OCI-LY7 (cell line): ENCODE data around the gene FANCE. TPM values are rescaled to one million over a fixed set of nuclear protein-coding genes. Genes with fewer than 3 reads are reported as not detected.
"Not testable (repeated sequence)": the region's sequence is repeated elsewhere in the genome, so short reads cannot be mapped to it uniquely, and the experiment has no call there.

Source experiments
- BruUV-seq: library from RNA; stranded (reverse); fragments of 400-500 nt; replicated peaks from 2 replicates; lab custom pipeline; 2021; lab: Mats Ljungman, UMichigan
- CTCF ChIA-PET: fragments of 300-600 bp; sonication (Branson Sonifier 250); formaldehyde crosslinking; loops from one replicate; lab custom pipeline; 2022; ENCODE audit warnings: antibody characterized with exemption; ENCODE audit not compliant: unreplicated experiment; lab: Charles Lee
- POLR2A ChIA-PET: fragments of 300-600 bp; sonication (Branson Sonifier 250); formaldehyde crosslinking; loops from one replicate; lab custom pipeline; 2022; ENCODE audit warnings: antibody characterized with exemption; lab: Charles Lee
- DNase-seq: peaks from one replicate; pipeline ENCODE4 v3.0.0-alpha.2; 2015; ENCODE audit warnings: low spot score
- H2AFZ ChIP-seq: fragments of 200-600 bp; sonication (generic), shearing (Covaris generic); 2 replicates; pipeline ENCODE4 v1.6.1; 2014; ENCODE audit warnings: mild to moderate bottlenecking, antibody characterized with exemption, low read length, moderate library complexity
- H3K27ac ChIP-seq: fragments of 200-600 bp; sonication (generic); 2 replicates; pipeline ENCODE4 v1.5.1; 2014; ENCODE audit warnings: mixed run types, low read depth, mild to moderate bottlenecking, moderate library complexity, low read length, inconsistent platforms; ENCODE audit not compliant: poor library complexity, severe bottlenecking
- H3K36me3 ChIP-seq: fragments of 200-600 bp; sonication (generic); 2 replicates; pipeline ENCODE4 v1.6.1; 2014; ENCODE audit warnings: mild to moderate bottlenecking, antibody characterized with exemption, low read length, moderate library complexity, mixed read lengths; ENCODE audit not compliant: insufficient read depth
- H3K4me1 ChIP-seq: fragments of 200-600 bp; sonication (generic); 2 replicates; pipeline ENCODE4 v1.5.1; 2014; ENCODE audit warnings: mild to moderate bottlenecking, low read length; ENCODE audit not compliant: insufficient read depth, poor library complexity, severe bottlenecking
- H3K4me2 ChIP-seq: fragments of 200-600 bp; sonication (generic); 2 replicates; pipeline ENCODE4 v1.6.1; 2014; ENCODE audit warnings: mild to moderate bottlenecking, low read length
- H3K4me3 ChIP-seq: fragments of 200-600 bp; sonication (generic); 2 replicates; pipeline ENCODE4 v1.5.1; 2014; ENCODE audit warnings: mild to moderate bottlenecking, low read depth, low read length; ENCODE audit not compliant: poor library complexity, severe bottlenecking
- H3K79me2 ChIP-seq: fragments of 200-600 bp; sonication (generic); 2 replicates; pipeline ENCODE4 v1.6.1; 2016; ENCODE audit warnings: low read depth, mild to moderate bottlenecking, low read length, moderate library complexity, mixed read lengths; ENCODE audit not compliant: insufficient read depth
- H3K9me2 ChIP-seq: fragments of 200-600 bp; sonication (generic); 2 replicates; pipeline ENCODE4 v1.6.1; 2016; ENCODE audit warnings: mild to moderate bottlenecking, low read length, mixed read lengths; ENCODE audit not compliant: insufficient read depth
- H3K9me3 ChIP-seq: fragments of 200-600 bp; sonication (generic); 2 replicates; pipeline ENCODE4 v1.6.1; 2014; ENCODE audit warnings: mild to moderate bottlenecking, mixed run types, low read length, mixed read lengths
- H4K20me1 ChIP-seq: fragments of 200-600 bp; sonication (generic); 2 replicates; pipeline ENCODE4 v1.6.1; 2014; ENCODE audit warnings: mild to moderate bottlenecking, antibody characterized with exemption, low read length, moderate library complexity, mixed read lengths; ENCODE audit not compliant: insufficient read depth
- CTCF ChIP-seq: fragments of 200-600 bp; sonication (generic); conservative IDR thresholded peaks from 2 replicates; pipeline ENCODE4 v1.5.1; 2014; ENCODE audit warnings: mild to moderate bottlenecking, antibody characterized with exemption, low read length, moderate library complexity, mixed read lengths
- EZH2phosphoT487 ChIP-seq: fragments of 200-600 bp; sonication (generic); IDR thresholded peaks from 2 replicates; pipeline ENCODE4 v1.6.1; 2018; ENCODE audit warnings: low read depth, borderline replicate concordance, mild to moderate bottlenecking, mixed run types, antibody characterized with exemption, low read length, moderate library complexity, mixed read lengths
- intact Hi-C: fragments of 100-400 bp; cut with micrococcal nuclease; formaldehyde crosslinking; loops from one replicate; pipeline ENCODE4 v1.10.0; 2022; ENCODE audit not compliant: unreplicated experiment
- total RNA-seq, 2 experiments: library from RNA; depleted of rRNA in 1 of 2; stranded (reverse); fragments of >200 nt in 1 of 2; shearing (Covaris generic) in 1 of 2; gene quantifications; 2 replicates each; pipeline ENCODE4 v1.2.3, GENCODE V29; 2014 to 2022

The FANCE gene
- total RNA-seq, 2 experiments from 2014 or later: 14.4 to 17.4 TPM

- CTCF ChIA-PET: no interaction called here
- Histone ChIP-seq H3K79me2 (no peaks in the 10 kb centered on the region), H3K4me3 (no peak overlapping the region), H3K9me2 (no peaks in the 10 kb centered on the region), H3K9me3 (no peaks in the 10 kb centered on the region), H3K4me2 (no peak overlapping the region), H2AFZ (no peak overlapping the region), H4K20me1 (no peaks in the 10 kb centered on the region), H3K27ac (no peak overlapping the region), H3K4me1 (no peaks in the 10 kb centered on the region), H3K36me3 (no peaks in the 10 kb centered on the region)
- TF ChIP-seq CTCF (no peak), EZH2phosphoT487 (no peak)
- intact Hi-C loops: no loop called here
- POLR2A ChIA-PET: no interaction called here
- no TSS peak for BruUV-seq
- DNase-seq: no peak
Observed at GRCh38 chr6:35436071-35436857, 15.9 kb upstream of the FANCE start.

GRCh38 chr6:35438378-35439065 lies 13.6 kb upstream of the FANCE start:
- H3K4me3 ChIP-seq, H2AFZ ChIP-seq, intact Hi-C loops, H3K4me2 ChIP-seq, BruUV-seq, DNase-seq, H3K79me2 ChIP-seq, H3K9me2 ChIP-seq, H3K36me3 ChIP-seq, H4K20me1 ChIP-seq, H3K27ac ChIP-seq, H3K9me3 ChIP-seq, POLR2A ChIA-PET, H3K4me1 ChIP-seq: not testable (repeated sequence)
- CTCF ChIA-PET: interaction anchor here (0.6 kb wide), 1 partner anchor 478 kb away, joined by 3 read pairs; no protein-coding TSS in a partner anchor

GRCh38 chr6:35439308-35439707 lies 12.8 kb upstream of the FANCE start:
- H4K20me1 ChIP-seq: no peaks in the 10 kb centered on the region
- DNase-seq: no peak
- BruUV-seq: no TSS peak
- ChIA-PET CTCF (no interaction called here), POLR2A (no interaction called here)
- no peaks in the 10 kb centered on the region for H3K9me2 ChIP-seq
- no peak overlapping the region for H3K27ac ChIP-seq
- no peak overlapping the region for H3K4me2 ChIP-seq
- no peaks in the 10 kb centered on the region for H3K9me3 ChIP-seq
- H3K4me3 ChIP-seq: no peak overlapping the region
- no peaks in the 10 kb centered on the region for H3K4me1 ChIP-seq
- no peaks in the 10 kb centered on the region for H3K36me3 ChIP-seq
- TF ChIP-seq CTCF (no peak), EZH2phosphoT487 (no peak)
- H3K79me2 ChIP-seq: no peaks in the 10 kb centered on the region
- intact Hi-C loops: no loop called here
- H2AFZ ChIP-seq: no peak overlapping the region
